Stimulated activated CD8-positive, alpha-beta memory T cell treated with anti-CD3 and anti-CD28 coated beads, Interleukin-4, amount 100 ng/mL, for 48 hours (primary cell): ENCODE measurements around the gene TENT4A.
A peak's percentile ranks its signal among the peaks of the same experiment; 100 is the strongest.

ENCODE experiments used
- DNase-seq: peaks from one replicate; pipeline ENCODE4 v3.0.0-alpha.2; 2020

Gene TENT4A

GRCh38 chr5:6780802-6781391 lies 67.7 kb downstream of the TENT4A start:
- DNase-seq, result peak; percentile 60

- no peak for DNase-seq
These were observed 68.5 kb downstream of the TENT4A start for GRCh38 chr5:6781716-6782115.

GRCh38 chr5:6783787-6784186 lies 70.6 kb downstream of the TENT4A start:
- no peak for DNase-seq

DNA sequence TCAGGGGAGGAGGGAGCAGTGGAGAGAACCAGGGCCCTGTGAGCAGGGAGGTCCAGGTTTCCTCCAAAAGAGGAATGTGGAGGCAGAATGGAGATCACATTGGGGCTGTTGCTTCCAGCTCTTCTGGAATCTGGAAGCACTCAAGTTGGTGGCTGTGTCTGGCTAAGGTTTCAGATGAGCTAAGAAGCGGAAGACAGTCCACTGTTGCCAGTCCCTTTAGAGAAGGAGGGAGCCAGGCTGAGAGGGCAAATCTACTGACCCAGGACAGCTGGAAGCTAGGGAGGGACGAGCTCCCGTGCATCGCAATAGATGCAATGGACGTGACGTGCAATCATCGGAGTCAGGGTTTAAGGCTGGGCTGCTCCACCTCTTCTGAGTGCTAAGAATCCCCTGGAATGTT lies 71.2 kb downstream of the TENT4A start:
- no peak for DNase-seq

GRCh38 chr5:6785161-6785860 lies 72.1 kb downstream of the TENT4A start:
- DNase-seq, result no peak

GRCh38 chr5:6785861-6786180 lies 72.6 kb downstream of the TENT4A start:
- no peak for DNase-seq

DNA sequence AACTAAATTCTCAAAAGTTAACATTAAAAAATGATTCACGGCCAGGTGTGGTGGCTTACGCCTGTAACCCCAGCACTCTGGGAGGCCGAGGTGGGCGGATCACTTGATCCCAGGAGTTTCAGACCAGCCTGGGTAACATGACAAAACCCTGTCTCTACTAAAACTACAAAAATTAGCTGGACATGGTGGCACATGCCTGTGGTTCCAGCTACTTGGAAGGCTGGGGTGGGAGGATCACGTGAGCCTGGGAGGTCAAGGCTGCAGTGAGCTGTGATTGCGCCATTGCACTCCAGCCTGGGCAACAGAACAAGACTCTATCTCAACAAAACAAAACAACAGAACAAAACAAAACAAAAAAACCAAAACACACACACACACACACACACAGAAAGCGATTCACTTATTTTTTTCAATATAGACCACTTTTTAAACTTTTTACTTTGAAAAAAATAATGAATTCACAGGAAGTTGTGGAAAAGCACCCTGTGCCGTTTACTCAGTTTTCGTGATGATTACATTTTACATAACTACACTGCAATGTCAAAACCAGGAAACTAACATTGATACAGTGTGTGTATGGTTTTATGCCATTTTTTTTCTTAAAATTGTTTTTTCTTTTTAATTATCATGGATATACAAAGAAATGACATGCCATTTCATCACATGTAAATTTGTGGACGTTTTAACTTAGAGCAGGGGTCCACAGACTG lies 73.7 kb downstream of the TENT4A start:
- no peak for DNase-seq

GRCh38 chr5:6787941-6788340 lies 74.7 kb downstream of the TENT4A start:
- no peak for DNase-seq

GRCh38 chr5:6788439-6788838 lies 75.2 kb downstream of the TENT4A start:
- no peak for DNase-seq

DNA sequence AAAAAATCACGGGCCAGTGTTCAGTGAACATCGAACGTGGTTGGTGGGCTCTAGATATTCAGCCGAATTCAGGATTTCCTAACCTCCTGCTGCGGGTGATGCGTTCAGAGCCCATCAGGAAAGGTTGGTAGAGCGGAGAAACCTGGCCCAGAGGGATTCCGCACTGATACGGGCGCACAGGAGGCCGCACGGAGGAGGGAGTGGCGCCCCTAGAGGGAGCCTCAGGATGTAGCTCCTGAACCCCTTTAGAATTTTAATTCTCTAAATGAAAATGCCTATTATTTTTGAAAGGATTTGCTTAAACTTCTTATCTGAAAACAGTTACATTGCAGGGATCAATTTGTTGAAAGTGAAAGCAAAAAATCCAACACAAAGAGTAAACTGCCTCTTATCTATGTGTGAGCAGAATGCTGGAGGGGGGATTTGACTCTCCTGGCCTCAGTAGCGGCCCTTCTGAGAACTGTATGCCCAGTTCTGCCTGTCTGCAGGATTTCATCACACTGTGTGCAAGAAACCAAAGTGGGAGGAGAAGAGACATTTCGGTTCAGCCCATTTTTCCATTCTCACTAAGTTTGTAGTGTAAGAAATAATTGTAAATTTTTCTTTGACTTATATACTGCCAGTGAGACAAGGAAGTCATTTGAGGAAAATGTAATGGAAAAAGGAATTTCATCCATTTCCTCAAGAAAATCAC lies 75.9 kb downstream of the TENT4A start:
- DNase-seq, result no peak

- no peak for DNase-seq
These were observed 77.2 kb downstream of the TENT4A start for GRCh38 chr5:6790346-6790865.

DNA sequence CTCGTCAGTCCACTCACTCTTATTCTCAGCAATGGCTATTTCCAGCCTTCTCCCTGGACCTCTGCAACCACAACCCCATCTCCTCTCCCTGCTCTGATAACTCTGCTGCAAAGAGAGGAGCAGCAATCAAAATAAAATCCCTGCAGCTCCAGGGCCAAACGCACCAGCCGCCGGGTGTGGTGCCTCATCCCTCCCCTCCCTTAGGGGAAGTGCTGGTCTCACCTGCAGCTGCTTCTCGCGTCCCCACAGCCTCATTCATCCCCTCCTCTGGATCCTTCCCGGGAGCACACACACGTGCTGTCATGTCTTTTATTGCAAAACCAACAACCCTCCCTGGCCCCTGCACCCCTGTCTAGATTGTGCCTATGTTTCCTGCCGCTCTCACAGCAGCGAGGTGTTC lies 77.8 kb downstream of the TENT4A start:
- no peak for DNase-seq

- DNase-seq, result no peak
These were observed 79.1 kb downstream of the TENT4A start for GRCh38 chr5:6792376-6792775.

DNA sequence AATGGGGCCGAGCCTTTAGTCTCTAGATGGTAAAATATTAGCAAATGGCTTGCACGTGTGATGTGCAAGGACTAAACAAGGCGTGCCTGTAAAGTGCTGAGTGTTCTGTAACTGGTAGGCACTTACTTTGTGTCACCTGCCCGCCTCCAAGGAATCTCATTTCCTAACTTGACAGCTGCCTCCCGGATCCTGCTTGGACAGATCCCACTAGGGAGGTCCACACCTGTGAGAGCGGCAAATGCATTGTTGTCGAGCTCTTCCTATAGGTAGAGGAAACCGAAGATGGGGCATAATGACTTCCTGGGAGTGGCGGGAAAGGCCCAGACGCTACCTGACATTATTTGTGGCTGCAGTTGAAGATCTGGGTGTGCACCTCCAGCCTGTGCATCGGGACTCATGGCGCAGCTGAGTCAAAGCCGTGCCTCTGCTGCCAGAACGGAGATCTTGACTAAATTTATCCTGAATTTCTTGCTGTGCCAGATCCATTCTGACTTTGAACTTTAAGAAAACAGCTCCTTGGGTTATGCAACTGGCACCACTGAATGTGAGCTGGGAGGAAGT lies 79.8 kb downstream of the TENT4A start:
- DNase-seq, result no peak

GRCh38 chr5:6801236-6801635 lies 88.0 kb downstream of the TENT4A start:
- no peak for DNase-seq

GRCh38 chr5:6803981-6804550 lies 90.8 kb downstream of the TENT4A start:
- no peak for DNase-seq

GRCh38 chr5:6804766-6805501 lies 91.7 kb downstream of the TENT4A start:
- no peak for DNase-seq

DNA sequence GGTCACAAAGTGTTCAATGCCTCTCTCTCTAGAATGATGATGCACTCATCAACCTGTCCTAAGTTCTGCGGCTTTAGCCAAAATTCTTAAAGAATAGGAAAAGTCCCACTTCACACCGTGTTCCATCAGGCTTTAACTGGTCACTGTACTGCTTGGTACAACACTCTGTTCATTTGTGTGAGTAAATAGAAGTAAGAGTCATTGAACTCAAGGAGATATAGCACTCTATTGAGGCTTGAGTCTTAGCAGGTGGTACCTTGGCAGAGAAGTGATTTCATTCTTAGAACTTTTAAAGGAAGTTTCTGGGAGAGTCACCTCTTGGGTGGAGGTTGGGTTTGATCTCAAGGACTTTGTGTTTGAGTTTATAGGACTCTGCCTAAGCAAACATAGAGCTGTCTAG lies 92.6 kb downstream of the TENT4A start:
- no peak for DNase-seq
